ENCODE measurements around the gene CACNA1C.

CACNA1C gene

DNA sequence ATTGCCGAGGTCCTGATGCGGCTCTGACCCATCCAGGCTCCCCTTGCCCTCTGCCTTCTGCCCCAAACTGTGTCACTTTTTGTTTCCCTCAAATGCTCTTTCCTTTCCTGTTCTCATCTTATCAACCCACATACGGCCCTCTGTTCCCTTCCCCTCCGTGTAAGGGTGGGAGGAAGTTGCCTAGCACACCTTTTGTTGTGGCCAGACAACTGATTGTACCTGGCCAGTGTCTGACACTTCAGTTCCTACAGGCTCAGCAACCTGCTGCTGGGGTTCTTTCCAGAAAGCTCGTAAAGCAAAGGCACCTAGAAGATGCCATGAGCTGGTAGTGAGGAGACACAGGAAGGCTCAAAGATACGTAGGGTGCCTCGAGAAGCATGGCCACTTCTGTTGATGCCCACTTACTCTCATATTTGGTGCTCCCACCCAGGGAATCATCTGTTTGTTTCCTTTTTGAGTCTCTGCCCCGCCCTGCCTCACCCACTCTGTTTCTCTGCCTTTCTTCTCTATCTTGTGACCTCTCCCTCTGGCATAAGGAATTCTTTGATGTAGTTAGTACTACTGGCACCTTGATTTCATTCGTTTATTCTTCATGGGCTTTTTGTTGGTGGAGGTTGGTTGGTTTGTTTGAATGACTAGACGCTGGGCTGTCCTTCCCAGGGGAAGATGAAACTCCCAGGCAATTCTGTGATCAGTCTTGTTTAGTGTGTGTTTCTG lies 589.5 kb downstream of the CACNA1C start:
- DNase-seq (ENCODE audit: low read depth in 2 of 2): no peak
- H3K4me3 ChIP-seq (replicated peaks in 1 of 2; ENCODE audit: low read depth in 2 of 2, low read length in 2 of 2): no peak overlapping the region
- TF ChIP-seq, protein P1, sequence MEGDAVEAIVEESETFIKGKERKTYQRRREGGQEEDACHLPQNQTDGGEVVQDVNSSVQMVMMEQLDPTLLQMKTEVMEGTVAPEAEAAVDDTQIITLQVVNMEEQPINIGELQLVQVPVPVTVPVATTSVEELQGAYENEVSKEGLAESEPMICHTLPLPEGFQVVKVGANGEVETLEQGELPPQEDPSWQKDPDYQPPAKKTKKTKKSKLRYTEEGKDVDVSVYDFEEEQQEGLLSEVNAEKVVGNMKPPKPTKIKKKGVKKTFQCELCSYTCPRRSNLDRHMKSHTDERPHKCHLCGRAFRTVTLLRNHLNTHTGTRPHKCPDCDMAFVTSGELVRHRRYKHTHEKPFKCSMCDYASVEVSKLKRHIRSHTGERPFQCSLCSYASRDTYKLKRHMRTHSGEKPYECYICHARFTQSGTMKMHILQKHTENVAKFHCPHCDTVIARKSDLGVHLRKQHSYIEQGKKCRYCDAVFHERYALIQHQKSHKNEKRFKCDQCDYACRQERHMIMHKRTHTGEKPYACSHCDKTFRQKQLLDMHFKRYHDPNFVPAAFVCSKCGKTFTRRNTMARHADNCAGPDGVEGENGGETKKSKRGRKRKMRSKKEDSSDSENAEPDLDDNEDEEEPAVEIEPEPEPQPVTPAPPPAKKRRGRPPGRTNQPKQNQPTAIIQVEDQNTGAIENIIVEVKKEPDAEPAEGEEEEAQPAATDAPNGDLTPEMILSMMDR (IDR thresholded peaks at IDR 0.05; ENCODE audit: low read depth, low read length): no peak

DNA sequence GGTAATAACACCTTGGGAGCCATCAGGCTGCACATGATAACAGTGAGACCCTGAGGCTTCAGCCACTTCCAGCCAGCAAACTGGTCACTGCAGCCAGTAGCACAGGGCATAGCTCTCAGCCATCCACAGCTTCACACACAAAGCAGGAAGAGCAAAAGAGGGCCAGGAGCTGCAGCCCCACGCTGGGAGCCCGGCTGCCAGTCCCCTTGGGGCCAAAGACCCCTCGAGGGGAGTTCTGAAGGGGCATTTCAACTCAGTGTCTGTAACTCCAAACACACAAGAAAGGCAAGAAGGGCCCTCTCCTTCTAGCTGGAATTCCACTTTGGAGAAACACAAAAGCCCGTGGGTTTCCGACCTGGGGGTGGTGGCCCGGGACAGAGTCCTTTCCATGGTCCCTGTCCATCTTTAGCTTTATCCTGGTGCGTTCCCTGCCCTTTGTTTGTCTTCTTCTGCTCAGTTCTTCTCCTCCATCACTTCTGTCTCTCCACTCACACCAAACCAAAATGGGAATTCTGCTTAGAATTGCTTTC lies 590.2 kb downstream of the CACNA1C start:
- H3K4me3 ChIP-seq (replicated peaks in 1 of 2; ENCODE audit: low read depth in 2 of 2, low read length in 2 of 2): no peak overlapping the region
- DNase-seq (ENCODE audit: low read depth in 2 of 2): no peak
- TF ChIP-seq, protein P1 (IDR thresholded peaks at IDR 0.05; ENCODE audit: low read depth, low read length): no peak

DNA sequence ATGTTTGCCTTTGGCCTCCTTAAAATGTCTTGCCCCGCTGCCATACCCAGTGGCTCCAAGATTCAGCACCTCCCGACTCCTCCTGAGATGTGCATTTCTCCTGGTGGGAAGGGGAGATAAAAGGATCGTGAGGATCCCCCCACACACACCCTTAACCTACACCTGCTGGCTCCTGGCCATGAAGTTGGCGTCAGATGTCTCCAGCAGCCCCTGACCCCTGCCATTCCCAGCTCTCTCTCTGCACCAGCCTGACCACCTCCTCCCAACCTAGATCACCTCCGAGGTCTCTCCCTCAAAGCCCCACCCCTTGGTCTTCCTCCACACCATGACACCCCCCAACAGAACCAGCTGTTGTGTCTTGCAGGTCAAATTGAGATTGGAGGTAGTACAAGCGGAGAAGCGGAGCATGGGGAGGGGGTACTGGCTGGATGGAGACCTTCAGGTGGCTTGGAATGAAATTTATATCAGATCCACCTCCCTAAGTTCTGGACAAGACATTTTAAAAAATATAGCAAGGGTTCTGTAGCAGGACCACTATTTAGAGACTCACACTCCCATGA lies 590.9 kb downstream of the CACNA1C start:
- no peak for DNase-seq (ENCODE audit: low read depth in 2 of 2)
- H3K4me3 ChIP-seq (replicated peaks in 1 of 2; ENCODE audit: low read depth in 2 of 2, low read length in 2 of 2): no peak overlapping the region
- TF ChIP-seq, protein P1 (IDR thresholded peaks at IDR 0.05; ENCODE audit: low read depth, low read length): no peak

DNA sequence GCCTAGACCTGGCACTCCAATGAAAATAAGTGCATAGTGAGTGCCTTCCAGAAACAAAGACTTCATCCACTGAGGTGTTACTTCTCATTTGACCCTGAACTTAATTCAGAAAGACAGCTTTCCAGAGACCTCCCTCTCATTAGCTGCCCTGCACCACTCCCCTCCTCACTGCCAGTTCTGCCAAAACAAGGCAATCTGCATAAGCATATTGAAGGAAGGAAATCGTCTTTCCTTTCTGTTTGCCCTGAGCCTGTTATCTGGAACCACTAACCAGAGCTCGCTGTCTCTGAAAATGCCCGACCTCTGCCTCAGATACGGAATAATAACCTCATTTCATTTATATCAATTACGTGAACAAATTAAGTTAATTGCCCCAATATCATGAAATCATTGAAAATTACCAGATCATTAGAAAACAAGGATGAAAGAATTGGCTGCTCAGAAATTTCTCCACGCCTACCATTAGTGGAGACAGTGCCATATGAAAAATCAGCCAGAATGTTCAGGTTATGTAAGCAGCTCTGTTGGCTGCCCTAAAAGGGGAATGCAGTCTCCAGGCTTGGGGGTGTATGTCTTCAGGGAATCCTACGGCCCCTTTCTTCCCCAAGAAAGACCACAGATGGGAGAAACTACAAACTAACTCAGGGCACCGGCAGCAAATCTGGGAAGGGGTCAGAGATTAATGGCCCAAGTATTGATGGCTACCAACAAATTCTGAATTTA lies 592.1 kb downstream of the CACNA1C start:
- no peak overlapping the region for H3K4me3 ChIP-seq (replicated peaks in 1 of 2; ENCODE audit: low read depth in 2 of 2, low read length in 2 of 2)
- TF ChIP-seq, protein P1 (IDR thresholded peaks at IDR 0.05; ENCODE audit: low read depth, low read length): no peak
- no peak for DNase-seq (ENCODE audit: low read depth in 2 of 2)

DNA sequence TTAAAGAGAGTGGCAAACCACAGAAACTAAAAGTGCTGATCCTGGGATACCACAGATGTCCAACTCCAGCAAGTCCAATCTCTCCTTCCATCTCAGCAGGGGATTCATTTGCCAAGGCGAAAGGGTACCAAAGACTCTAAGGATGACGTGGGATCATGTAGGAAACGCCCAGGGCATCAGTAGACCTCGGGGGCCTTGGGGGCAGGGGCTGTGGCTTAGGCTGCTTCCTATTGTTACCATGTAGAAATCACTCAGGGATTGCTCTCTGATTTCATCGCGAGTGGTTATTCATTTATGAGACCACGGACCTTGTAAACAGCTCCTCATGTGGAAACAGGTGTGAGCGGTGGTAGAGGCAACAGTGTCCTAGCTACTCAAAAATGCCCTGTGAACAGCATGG lies 592.7 kb downstream of the CACNA1C start:
- TF ChIP-seq, protein P1 (IDR thresholded peaks at IDR 0.05; ENCODE audit: low read depth, low read length): no peak
- no peak for DNase-seq (ENCODE audit: low read depth in 2 of 2)
- no peak overlapping the region for H3K4me3 ChIP-seq (replicated peaks in 1 of 2; ENCODE audit: low read depth in 2 of 2, low read length in 2 of 2)

DNA sequence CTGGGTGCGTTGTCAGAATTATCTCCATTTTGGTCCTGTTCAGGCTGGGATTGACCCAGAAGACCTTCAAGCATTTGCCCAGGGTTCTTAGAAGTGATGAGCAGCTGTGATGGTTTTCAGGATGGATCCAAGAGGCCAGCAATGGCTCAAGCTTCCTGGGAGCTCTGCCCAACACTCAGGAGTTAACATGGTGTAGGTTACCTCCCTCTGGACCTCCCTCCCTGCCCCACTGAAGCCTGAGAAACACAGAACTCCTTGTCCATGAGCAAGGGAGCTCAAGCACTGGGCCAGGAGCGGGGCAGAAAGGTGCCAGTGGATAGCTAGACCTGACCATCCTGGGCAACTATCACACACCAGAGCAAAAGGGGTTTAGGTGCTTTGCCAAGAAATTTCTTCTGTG lies 593.6 kb downstream of the CACNA1C start:
- TF ChIP-seq, protein P1 (IDR thresholded peaks at IDR 0.05; ENCODE audit: low read depth, low read length): no peak
- no peak for DNase-seq (ENCODE audit: low read depth in 2 of 2)
- H3K4me3 ChIP-seq (replicated peaks in 1 of 2; ENCODE audit: low read depth in 2 of 2, low read length in 2 of 2): no peak overlapping the region
